GM23248 (cell line): ENCODE data around the gene HSPG2.
"Not testable (repeated sequence)": the region's sequence is repeated elsewhere in the genome, so short reads cannot be mapped to it uniquely, and the experiment has no call there.

Source experiments
- EZH2 ChIP-seq: fragments of 200-600 bp; sonication (generic); IDR thresholded peaks from 2 replicates; pipeline ENCODE4 v1.6.1; 2018; ENCODE audit warnings: antibody characterized with exemption, mild to moderate bottlenecking; ENCODE audit not compliant: insufficient read depth, poor library complexity, severe bottlenecking
- EZH2phosphoT487 ChIP-seq: fragments of 200-600 bp; sonication (generic); IDR thresholded peaks from 2 replicates; pipeline ENCODE4 v1.6.1; 2018; ENCODE audit warnings: antibody characterized with exemption, moderate library complexity, mild to moderate bottlenecking, low read depth; ENCODE audit not compliant: insufficient read depth

GRCh38 chr1:21986386-21986785, 49.3 kb upstream of the HSPG2 start:
- not testable (repeated sequence) for TF ChIP-seq EZH2, EZH2phosphoT487
